ENCODE measurements around the gene NFIA.

Gene NFIA

GRCh38 chr1:61077676-61078541, 4.5 kb upstream of the NFIA start:
- Histone ChIP-seq H3K9me3 (ENCODE audit: severe bottlenecking) (no peaks in the 10 kb centered on the region), H3K27me3 (ENCODE audit: insufficient read depth, poor library complexity, severe bottlenecking) (no peaks in the 10 kb centered on the region), H3K4me3 (ENCODE audit: severe bottlenecking) (peak overlapping the region; percentile 38), H3K36me3 (ENCODE audit: low read depth) (no peaks in the 10 kb centered on the region), H3K4me1 (ENCODE audit: insufficient read depth, poor library complexity, severe bottlenecking) (peaks cover 24% of the 10 kb centered on the region), H3K27ac (ENCODE audit: poor library complexity, severe bottlenecking) (peak overlapping the region; percentile 85)
- peak; percentile 98 for DNase-seq (ENCODE audit: low spot score)
- ATAC-seq (ENCODE audit: low read depth), result peak; percentile 63
- no peak for TF ChIP-seq CTCF (IDR thresholded peaks at IDR 0.05; ENCODE audit: poor library complexity, severe bottlenecking)

GRCh38 chr1:61078618-61079295, 3.6 kb upstream of the NFIA start:
- H3K36me3 ChIP-seq (ENCODE audit: low read depth), result no peaks in the 10 kb centered on the region
- H3K9me3 ChIP-seq (ENCODE audit: severe bottlenecking), result no peaks in the 10 kb centered on the region
- DNase-seq (ENCODE audit: low spot score) (no peak), ATAC-seq (ENCODE audit: low read depth) (no peak)
- peak overlapping the region; percentile 85 for H3K27ac ChIP-seq (ENCODE audit: poor library complexity, severe bottlenecking)
- H3K27me3 ChIP-seq (ENCODE audit: insufficient read depth, poor library complexity, severe bottlenecking), result no peaks in the 10 kb centered on the region
- peaks cover 24% of the 10 kb centered on the region for H3K4me1 ChIP-seq (ENCODE audit: insufficient read depth, poor library complexity, severe bottlenecking)
- H3K4me3 ChIP-seq (ENCODE audit: severe bottlenecking), result no peak overlapping the region
- TF ChIP-seq CTCF (IDR thresholded peaks at IDR 0.05; ENCODE audit: poor library complexity, severe bottlenecking), result no peak

- Histone ChIP-seq H3K9me3 (ENCODE audit: severe bottlenecking) (no peaks in the 10 kb centered on the region), H3K27ac (ENCODE audit: poor library complexity, severe bottlenecking) (peak overlapping the region; percentile 85), H3K4me3 (ENCODE audit: severe bottlenecking) (no peak overlapping the region), H3K4me1 (ENCODE audit: insufficient read depth, poor library complexity, severe bottlenecking) (peaks cover 24% of the 10 kb centered on the region), H3K36me3 (ENCODE audit: low read depth) (no peaks in the 10 kb centered on the region), H3K27me3 (ENCODE audit: insufficient read depth, poor library complexity, severe bottlenecking) (no peaks in the 10 kb centered on the region)
- ATAC-seq (ENCODE audit: low read depth) (no peak), DNase-seq (ENCODE audit: low spot score) (no peak)
- no peak for TF ChIP-seq CTCF (IDR thresholded peaks at IDR 0.05; ENCODE audit: poor library complexity, severe bottlenecking)
Observed at GRCh38 chr1:61079296-61079897, 3.0 kb upstream of the NFIA start.

- Histone ChIP-seq H3K4me3 (ENCODE audit: severe bottlenecking) (no peak overlapping the region), H3K27me3 (ENCODE audit: insufficient read depth, poor library complexity, severe bottlenecking) (no peaks in the 10 kb centered on the region), H3K27ac (ENCODE audit: poor library complexity, severe bottlenecking) (peak overlapping the region; percentile 85), H3K9me3 (ENCODE audit: severe bottlenecking) (no peaks in the 10 kb centered on the region), H3K36me3 (ENCODE audit: low read depth) (no peaks in the 10 kb centered on the region), H3K4me1 (ENCODE audit: insufficient read depth, poor library complexity, severe bottlenecking) (peaks cover 24% of the 10 kb centered on the region)
- DNase-seq (ENCODE audit: low spot score), result peak; percentile 78
- ATAC-seq (ENCODE audit: low read depth), result peak; percentile 41
- TF ChIP-seq CTCF (IDR thresholded peaks at IDR 0.05; ENCODE audit: poor library complexity, severe bottlenecking), result peak; percentile 63
Observed at GRCh38 chr1:61079898-61080336, 2.4 kb upstream of the NFIA start.

All from RWPE2 (cell line).